ENCODE data around the gene CASTOR1. TPM values are rescaled to one million over a fixed set of nuclear protein-coding genes. Genes with fewer than 3 reads are reported as not detected.

The CASTOR1 gene
- total RNA-seq, 2 donors from 2014 or later, result 19.2 to 19.5 TPM

GRCh38 chr22:30293026-30293425 is 3.7 kb upstream of the CASTOR1 start:
- TF ChIP-seq CTCF (conservative IDR thresholded peaks at IDR 0.05), result no peak
- WGBS, 2 experiments (ENCODE audit: insufficient coverage in 1 of 2, insufficient read length in 1 of 2), result 90 to 96% methylated on average over 5 to 7 of the region's 7 CpGs
- Mint-ChIP-seq H3K27ac (no peak overlapping the region), H3K36me3 (ENCODE audit: low read depth) (peaks cover 19% of the 10 kb centered on the region), H3K4me3 (no peak overlapping the region), H3K9me3 (no peaks in the 10 kb centered on the region), H3K27me3 (ENCODE audit: insufficient read depth) (no peaks in the 10 kb centered on the region), H3K4me1 (peaks cover 10% of the 10 kb centered on the region)
- H3K4me1 ChIP-seq (ENCODE audit: control insufficient read depth, insufficient read depth, low read length), result peaks cover 10% of the 10 kb centered on the region
- H3K27ac ChIP-seq (ENCODE audit: low read depth, low read length), result no peak overlapping the region
- H3K27me3 ChIP-seq (ENCODE audit: control insufficient read depth, insufficient read depth, low read length, poor library complexity, severe bottlenecking), result no peaks in the 10 kb centered on the region
- peaks cover 20% of the 10 kb centered on the region for H3K36me3 ChIP-seq (ENCODE audit: control insufficient read depth, insufficient read depth, low read length)
- H3K4me3 ChIP-seq (ENCODE audit: low read length), result no peak overlapping the region
- no peak overlapping the region for H3K9ac ChIP-seq (ENCODE audit: extremely low read depth, low read length, poor library complexity, severe bottlenecking)
- no peak for DNase-seq
- no peaks in the 10 kb centered on the region for H3K9me3 ChIP-seq (ENCODE audit: control insufficient read depth, low read length)

- Mint-ChIP-seq H3K27ac (no peak overlapping the region), H3K9me3 (no peaks in the 10 kb centered on the region), H3K4me3 (no peak overlapping the region), H3K27me3 (ENCODE audit: insufficient read depth) (no peaks in the 10 kb centered on the region), H3K36me3 (ENCODE audit: low read depth) (peaks cover 19% of the 10 kb centered on the region), H3K4me1 (peaks cover 10% of the 10 kb centered on the region)
- peaks cover 10% of the 10 kb centered on the region for H3K4me1 ChIP-seq (ENCODE audit: control insufficient read depth, insufficient read depth, low read length)
- no peak overlapping the region for H3K9ac ChIP-seq (ENCODE audit: extremely low read depth, low read length, poor library complexity, severe bottlenecking)
- H3K27ac ChIP-seq (ENCODE audit: low read depth, low read length), result no peak overlapping the region
- H3K4me3 ChIP-seq (ENCODE audit: low read length), result no peak overlapping the region
- H3K9me3 ChIP-seq (ENCODE audit: control insufficient read depth, low read length), result no peaks in the 10 kb centered on the region
- WGBS, 2 experiments (ENCODE audit: insufficient coverage in 1 of 2, insufficient read length in 1 of 2), result 95 to 96% methylated on average over 11 to 18 of the region's 18 CpGs
- TF ChIP-seq CTCF (conservative IDR thresholded peaks at IDR 0.05), result no peak
- H3K27me3 ChIP-seq (ENCODE audit: control insufficient read depth, insufficient read depth, low read length, poor library complexity, severe bottlenecking), result no peaks in the 10 kb centered on the region
- H3K36me3 ChIP-seq (ENCODE audit: control insufficient read depth, insufficient read depth, low read length), result peaks cover 13% of the 10 kb centered on the region
- no peak for DNase-seq
Measured at GRCh38 chr22:30292069-30292970, 3.0 kb upstream of the CASTOR1 start.

- peaks cover 10% of the 10 kb centered on the region for H3K4me1 Mint-ChIP-seq
- no peak for DNase-seq
- H3K27ac ChIP-seq (ENCODE audit: low read depth, low read length), result no peak overlapping the region
- peaks cover 19% of the 10 kb centered on the region for H3K36me3 Mint-ChIP-seq (ENCODE audit: low read depth)
- H3K27me3 Mint-ChIP-seq (ENCODE audit: insufficient read depth), result no peaks in the 10 kb centered on the region
- no peaks in the 10 kb centered on the region for H3K9me3 ChIP-seq (ENCODE audit: control insufficient read depth, low read length)
- H3K4me1 ChIP-seq (ENCODE audit: control insufficient read depth, insufficient read depth, low read length), result peaks cover 10% of the 10 kb centered on the region
- H3K4me3 ChIP-seq (ENCODE audit: low read length), result no peak overlapping the region
- no peak overlapping the region for H3K4me3 Mint-ChIP-seq
- peaks cover 12% of the 10 kb centered on the region for H3K36me3 ChIP-seq (ENCODE audit: control insufficient read depth, insufficient read depth, low read length)
- no peak for TF ChIP-seq CTCF (conservative IDR thresholded peaks at IDR 0.05)
- no peak overlapping the region for H3K9ac ChIP-seq (ENCODE audit: extremely low read depth, low read length, poor library complexity, severe bottlenecking)
- H3K9me3 Mint-ChIP-seq, result no peaks in the 10 kb centered on the region
- 92% methylated on average over 6 to 13 of the region's 13 CpGs for WGBS, 2 experiments (ENCODE audit: insufficient coverage in 1 of 2, insufficient read length in 1 of 2)
- H3K27me3 ChIP-seq (ENCODE audit: control insufficient read depth, insufficient read depth, low read length, poor library complexity, severe bottlenecking), result no peaks in the 10 kb centered on the region
- no peak overlapping the region for H3K27ac Mint-ChIP-seq
Measured at GRCh38 chr22:30291058-30291892, 2.0 kb upstream of the CASTOR1 start.

Data from endodermal cell (in vitro differentiated cells).